Activated naive CD8-positive, alpha-beta T cell (primary cell): Measurements from ENCODE around the gene NRL.
A peak's percentile ranks its signal among the peaks of the same experiment; 100 is the strongest.

Experiments
- H3K27ac Mint-ChIP-seq: one replicate; pipeline ENCODE4 v1.8.0; 2021; ENCODE audit warnings: mixed read lengths
- H3K27me3 Mint-ChIP-seq: one replicate; pipeline ENCODE4 v1.8.0; 2021; ENCODE audit warnings: mixed read lengths
- H3K36me3 Mint-ChIP-seq: one replicate; pipeline ENCODE4 v1.8.0; 2021; ENCODE audit warnings: mixed read lengths
- H3K4me1 Mint-ChIP-seq: one replicate; pipeline ENCODE4 v1.8.0; 2021; ENCODE audit warnings: low read depth, mixed read lengths
- H3K4me3 Mint-ChIP-seq: one replicate; pipeline ENCODE4 v1.8.0; 2021; ENCODE audit warnings: mild to moderate bottlenecking, mixed read lengths
- H3K9me3 Mint-ChIP-seq: one replicate; pipeline ENCODE4 v1.8.0; 2021; ENCODE audit warnings: low read depth, mixed read lengths

Gene NRL

DNA sequence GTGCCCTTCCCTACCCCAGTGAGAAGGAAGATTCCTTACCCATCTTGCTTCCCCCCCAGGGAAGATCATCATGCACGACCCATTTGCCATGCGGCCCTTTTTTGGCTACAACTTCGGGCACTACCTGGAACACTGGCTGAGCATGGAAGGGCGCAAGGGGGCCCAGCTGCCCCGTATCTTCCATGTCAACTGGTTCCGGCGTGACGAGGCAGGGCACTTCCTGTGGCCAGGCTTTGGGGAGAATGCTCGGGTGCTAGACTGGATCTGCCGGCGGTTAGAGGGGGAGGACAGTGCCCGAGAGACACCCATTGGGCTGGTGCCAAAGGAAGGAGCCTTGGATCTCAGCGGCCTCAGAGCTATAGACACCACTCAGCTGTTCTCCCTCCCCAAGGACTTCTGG is 11.3 kb downstream of the NRL start:
- no peaks in the 10 kb centered on the region for H3K27me3 Mint-ChIP-seq
- peaks cover 9% of the 10 kb centered on the region for H3K36me3 Mint-ChIP-seq
- no peak overlapping the region for H3K27ac Mint-ChIP-seq
- no peaks in the 10 kb centered on the region for H3K9me3 Mint-ChIP-seq
- peaks cover 4% of the 10 kb centered on the region for H3K4me1 Mint-ChIP-seq
- no peak overlapping the region for H3K4me3 Mint-ChIP-seq

DNA sequence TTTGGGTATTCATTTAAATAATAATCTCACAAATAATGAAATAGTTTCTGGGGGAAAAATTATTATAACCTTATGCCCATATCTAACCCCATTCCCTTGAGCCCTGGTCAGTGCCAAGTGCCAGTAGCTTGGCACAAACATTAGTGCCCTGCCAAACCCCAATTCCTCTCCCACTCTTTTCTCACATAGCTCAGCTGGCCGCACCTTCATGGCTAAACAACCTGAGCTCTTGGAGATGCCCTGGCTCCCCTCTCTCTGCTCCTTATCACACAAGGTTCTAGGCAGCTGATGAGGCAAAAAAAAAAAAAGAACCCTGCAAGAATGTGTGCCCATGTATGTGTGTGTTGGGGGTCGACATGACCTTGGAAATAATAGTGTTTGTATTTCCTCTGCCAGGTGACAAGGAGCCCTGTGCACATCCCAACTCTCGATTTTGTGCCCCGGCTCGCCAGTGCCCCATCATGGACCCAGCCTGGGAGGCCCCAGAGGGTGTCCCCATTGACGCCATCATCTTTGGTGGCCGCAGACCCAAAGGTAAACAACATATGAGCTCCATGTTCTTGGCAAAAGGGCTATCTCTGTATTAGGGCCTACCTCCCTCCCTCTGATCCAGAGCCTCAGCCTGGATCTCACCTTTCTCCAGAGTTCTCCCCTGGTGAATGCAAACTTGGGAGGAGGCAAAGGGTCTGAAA is 12.2 kb downstream of the NRL start:
- H3K9me3 Mint-ChIP-seq: no peaks in the 10 kb centered on the region
- peaks cover 9% of the 10 kb centered on the region for H3K36me3 Mint-ChIP-seq
- no peak overlapping the region for H3K4me3 Mint-ChIP-seq
- H3K27ac Mint-ChIP-seq: no peak overlapping the region
- H3K4me1 Mint-ChIP-seq: peaks cover 1% of the 10 kb centered on the region
- H3K27me3 Mint-ChIP-seq: no peaks in the 10 kb centered on the region

DNA sequence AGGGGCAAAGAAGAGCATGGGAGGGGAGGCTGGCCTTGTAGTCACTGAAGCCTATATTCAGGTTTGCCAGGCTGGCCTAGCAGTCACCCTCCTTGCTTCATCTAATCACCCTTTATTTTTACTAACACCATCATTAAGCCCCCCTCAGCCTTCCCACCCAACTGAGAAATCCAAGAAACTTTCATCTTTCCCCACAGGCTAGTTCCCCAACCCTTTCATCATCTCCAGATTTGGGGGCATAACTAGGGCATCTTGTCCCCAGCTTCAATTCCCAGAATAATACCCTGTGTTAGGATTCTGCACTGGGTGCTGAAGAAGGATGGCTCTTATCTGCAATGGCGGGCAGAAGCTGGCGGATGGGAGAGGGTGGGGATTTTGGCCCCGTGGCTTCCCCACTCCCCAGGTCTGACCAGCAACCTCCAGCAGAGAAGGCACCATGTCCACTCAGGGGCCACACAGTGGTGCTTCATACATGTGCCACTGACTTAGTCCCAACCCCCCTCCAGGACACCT is 13.7 kb downstream of the NRL start:
- Mint-ChIP-seq H3K27me3 (no peaks in the 10 kb centered on the region), H3K27ac (no peak overlapping the region), H3K9me3 (no peaks in the 10 kb centered on the region), H3K4me3 (no peak overlapping the region), H3K4me1 (peaks cover 4% of the 10 kb centered on the region), H3K36me3 (peaks cover 9% of the 10 kb centered on the region)

DNA sequence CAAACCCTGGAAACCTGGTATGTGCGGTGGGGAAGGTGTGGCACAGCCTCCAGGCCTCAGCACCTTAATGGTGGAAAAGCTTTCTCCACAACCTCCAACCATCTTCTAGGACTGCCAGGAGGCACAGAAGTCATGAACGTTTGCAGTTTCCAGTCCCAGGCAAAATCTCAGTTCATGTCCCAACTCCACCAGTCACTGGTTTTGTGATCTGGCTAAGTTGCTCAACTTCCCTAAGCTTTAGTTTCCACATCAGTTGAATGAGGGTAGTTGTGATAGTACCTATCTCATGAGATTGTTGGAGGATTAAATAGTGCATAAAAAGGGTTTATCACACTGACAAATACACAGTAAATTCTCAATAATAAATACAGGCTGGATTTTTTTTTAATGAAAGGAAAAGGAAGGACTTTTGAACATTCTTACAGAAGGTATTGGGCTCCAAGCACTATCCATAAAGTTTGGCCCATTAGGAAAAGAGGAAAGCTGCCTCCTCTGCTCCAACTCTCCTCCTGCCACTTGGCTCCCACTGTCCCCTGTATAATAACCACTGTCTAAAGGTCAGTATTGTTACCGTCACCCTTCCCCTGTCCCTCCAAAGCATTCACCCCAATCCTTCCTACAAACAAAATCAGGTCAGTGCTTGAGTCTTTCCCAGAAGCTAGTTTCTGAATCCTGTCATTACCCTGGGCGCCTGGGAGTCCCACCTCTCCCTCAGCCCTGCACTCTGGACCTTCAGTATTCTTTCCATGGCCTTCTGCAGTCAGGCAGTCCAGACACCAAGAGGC is 14.4 kb downstream of the NRL start:
- H3K36me3 Mint-ChIP-seq: peaks cover 12% of the 10 kb centered on the region
- no peaks in the 10 kb centered on the region for H3K27me3 Mint-ChIP-seq
- no peak overlapping the region for H3K27ac Mint-ChIP-seq
- no peak overlapping the region for H3K4me3 Mint-ChIP-seq
- peaks cover 9% of the 10 kb centered on the region for H3K4me1 Mint-ChIP-seq
- no peaks in the 10 kb centered on the region for H3K9me3 Mint-ChIP-seq

DNA sequence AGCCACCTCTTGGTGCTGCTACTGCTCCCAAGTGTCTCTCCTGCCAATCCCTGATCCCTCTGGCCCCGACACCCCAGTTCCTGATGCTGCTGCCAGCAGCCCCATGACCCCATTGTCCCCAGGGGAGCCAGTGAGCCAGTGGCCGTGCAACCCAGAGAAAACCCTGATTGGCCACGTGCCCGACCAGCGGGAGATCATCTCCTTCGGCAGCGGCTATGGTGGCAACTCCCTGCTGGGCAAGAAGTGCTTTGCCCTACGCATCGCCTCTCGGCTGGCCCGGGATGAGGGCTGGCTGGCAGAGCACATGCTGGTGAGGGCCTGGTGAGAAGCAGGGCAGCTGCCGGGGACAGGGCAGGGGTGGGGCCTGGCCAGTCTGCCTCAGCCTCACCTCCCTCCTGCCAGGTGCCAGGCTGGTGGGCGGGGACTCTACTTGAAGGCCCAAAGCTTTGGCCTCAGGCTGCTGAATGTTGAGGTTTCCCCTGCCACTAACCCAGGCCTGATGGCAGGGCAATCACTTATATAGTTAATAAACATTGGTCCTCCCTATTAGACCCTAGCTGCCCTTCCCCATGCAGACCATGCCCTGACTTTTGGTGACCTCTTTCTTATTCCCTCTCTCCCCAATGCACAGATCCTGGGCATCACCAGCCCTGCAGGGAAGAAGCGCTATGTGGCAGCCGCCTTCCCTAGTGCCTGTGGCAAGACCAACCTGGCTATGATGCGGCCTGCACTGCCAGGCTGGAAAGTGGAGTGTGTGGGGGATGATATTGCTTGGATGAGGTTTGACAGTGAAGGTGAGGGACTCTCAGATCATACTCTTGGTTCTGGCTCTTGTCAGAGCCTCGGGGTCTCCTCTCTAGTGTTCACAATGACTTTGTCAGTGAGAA is 15.6 kb downstream of the NRL start:
- peaks cover 13% of the 10 kb centered on the region for H3K4me1 Mint-ChIP-seq
- no peak overlapping the region for H3K4me3 Mint-ChIP-seq
- peaks cover 10% of the 10 kb centered on the region for H3K36me3 Mint-ChIP-seq
- H3K27ac Mint-ChIP-seq: no peak overlapping the region
- H3K9me3 Mint-ChIP-seq: no peaks in the 10 kb centered on the region
- H3K27me3 Mint-ChIP-seq: no peaks in the 10 kb centered on the region

- Mint-ChIP-seq H3K27me3 (no peaks in the 10 kb centered on the region), H3K36me3 (peaks cover 8% of the 10 kb centered on the region)
Measured at GRCh38 chr14:24098229-24098926, 16.4 kb downstream of the NRL start.

GRCh38 chr14:24096545-24097181 is 18.1 kb downstream of the NRL start:
- peak overlapping the region; percentile 54 for H3K4me3 Mint-ChIP-seq
- H3K27me3 Mint-ChIP-seq: no peaks in the 10 kb centered on the region
- no peaks in the 10 kb centered on the region for H3K9me3 Mint-ChIP-seq
- peak overlapping the region; percentile 46 for H3K27ac Mint-ChIP-seq
- peaks cover 3% of the 10 kb centered on the region for H3K36me3 Mint-ChIP-seq
- H3K4me1 Mint-ChIP-seq: peaks cover 27% of the 10 kb centered on the region

More at GRCh38 chr14:24098229-24098926, 16.4 kb downstream of the NRL start:
- no peaks in the 10 kb centered on the region for H3K9me3 Mint-ChIP-seq
- no peak overlapping the region for H3K4me3 Mint-ChIP-seq
- peaks cover 16% of the 10 kb centered on the region for H3K4me1 Mint-ChIP-seq
- H3K27ac Mint-ChIP-seq: no peak overlapping the region

DNA sequence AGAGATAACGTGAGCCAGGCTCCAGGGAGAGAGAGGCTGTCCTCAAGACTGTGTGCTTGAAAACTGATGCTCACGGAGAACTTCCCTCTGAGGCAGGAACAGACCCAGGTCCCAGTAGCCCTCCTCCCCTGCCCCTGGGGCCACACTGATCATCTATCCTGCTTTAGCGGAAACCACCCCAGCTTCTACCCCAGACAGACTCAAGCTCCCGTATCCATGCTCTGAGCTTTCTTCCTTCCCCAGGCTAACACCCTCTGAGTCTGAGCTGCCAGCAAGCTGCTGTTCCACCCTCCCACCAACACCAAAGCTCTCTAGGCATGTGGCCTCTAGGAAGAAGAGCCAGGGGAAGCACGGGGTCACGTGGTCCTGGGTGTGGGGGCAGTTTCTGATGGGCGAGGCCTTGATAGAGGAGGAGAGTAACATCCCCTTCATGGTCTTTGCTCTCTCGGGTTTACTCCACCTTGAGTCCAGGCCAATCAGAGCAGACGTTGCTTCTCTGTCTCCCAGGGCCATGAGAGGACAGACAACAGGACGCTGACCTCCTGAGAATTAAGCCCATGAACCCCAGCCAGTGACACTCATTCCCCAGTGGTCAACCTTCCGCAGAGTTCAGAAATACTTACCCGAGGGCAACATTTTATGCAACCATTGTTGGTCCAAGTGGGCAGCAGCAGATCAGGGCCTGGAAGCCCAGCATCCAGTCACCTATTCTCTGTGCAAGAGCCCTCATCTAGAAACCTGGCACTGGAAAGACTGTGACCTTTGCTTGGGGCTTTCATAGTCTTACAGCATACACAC is 19.3 kb downstream of the NRL start:
- H3K27me3 Mint-ChIP-seq: no peaks in the 10 kb centered on the region
- H3K27ac Mint-ChIP-seq: peak overlapping the region; percentile 98
- H3K4me3 Mint-ChIP-seq: peak overlapping the region; percentile 99
- no peaks in the 10 kb centered on the region for H3K9me3 Mint-ChIP-seq
- H3K36me3 Mint-ChIP-seq: peaks cover 3% of the 10 kb centered on the region
- H3K4me1 Mint-ChIP-seq: peaks cover 29% of the 10 kb centered on the region

- H3K27ac Mint-ChIP-seq: peak overlapping the region; percentile 98
- H3K36me3 Mint-ChIP-seq: peaks cover 3% of the 10 kb centered on the region
- H3K9me3 Mint-ChIP-seq: no peaks in the 10 kb centered on the region
- peak overlapping the region; percentile 99 for H3K4me3 Mint-ChIP-seq
- no peaks in the 10 kb centered on the region for H3K27me3 Mint-ChIP-seq
- H3K4me1 Mint-ChIP-seq: peaks cover 30% of the 10 kb centered on the region
Measured at GRCh38 chr14:24094841-24095270, 19.9 kb downstream of the NRL start.

- peak within 1 kb of the TSS; percentile 98 for H3K27ac Mint-ChIP-seq
- peaks cover 3% of the 10 kb centered on the region for H3K36me3 Mint-ChIP-seq
- H3K4me1 Mint-ChIP-seq: peaks cover 30% of the 10 kb centered on the region
- no peaks in the 10 kb centered on the region for H3K9me3 Mint-ChIP-seq
- no peaks in the 10 kb centered on the region for H3K27me3 Mint-ChIP-seq
- peak within 1 kb of the TSS; percentile 99 for H3K4me3 Mint-ChIP-seq
Measured at GRCh38 chr14:24093901-24094840, 20.6 kb downstream of the NRL start, which contains the start of gene PCK2. Gene PCK2, plus strand, starts transcription at chr14:24094311. Its CDS starts 95 bp downstream, at chr14:24094406.

GRCh38 chr14:24093207-24093900 is 21.4 kb downstream of the NRL start:
- no peaks in the 10 kb centered on the region for H3K9me3 Mint-ChIP-seq
- peaks cover 30% of the 10 kb centered on the region for H3K4me1 Mint-ChIP-seq
- H3K27me3 Mint-ChIP-seq: no peaks in the 10 kb centered on the region
- peaks cover 3% of the 10 kb centered on the region for H3K36me3 Mint-ChIP-seq
- peak overlapping the region; percentile 99 for H3K4me3 Mint-ChIP-seq
- peak overlapping the region; percentile 94 for H3K27ac Mint-ChIP-seq
